ENCODE results near the gene MORN4.

DNA sequence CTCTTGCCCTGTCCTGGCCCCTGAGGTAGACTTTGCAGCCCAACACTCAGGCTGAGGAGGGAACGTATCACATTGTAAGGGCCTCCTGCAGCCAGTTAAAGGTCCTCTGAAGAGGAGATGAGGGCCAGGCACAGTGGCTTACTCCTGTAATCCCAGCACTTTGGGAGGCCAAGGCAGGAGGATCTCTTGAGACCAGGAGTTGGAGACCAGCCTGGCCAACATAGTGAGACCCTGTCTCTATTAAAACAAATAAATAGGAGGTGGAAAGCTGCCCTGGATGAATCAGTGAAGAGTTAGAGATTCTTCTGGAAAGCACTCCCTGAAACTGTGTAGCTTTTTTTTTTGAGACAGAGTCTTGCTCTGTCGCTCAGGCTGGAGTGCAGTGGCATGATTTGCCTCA is 46.1 kb downstream of the MORN4 start:
- TF ChIP-seq, protein P1, sequence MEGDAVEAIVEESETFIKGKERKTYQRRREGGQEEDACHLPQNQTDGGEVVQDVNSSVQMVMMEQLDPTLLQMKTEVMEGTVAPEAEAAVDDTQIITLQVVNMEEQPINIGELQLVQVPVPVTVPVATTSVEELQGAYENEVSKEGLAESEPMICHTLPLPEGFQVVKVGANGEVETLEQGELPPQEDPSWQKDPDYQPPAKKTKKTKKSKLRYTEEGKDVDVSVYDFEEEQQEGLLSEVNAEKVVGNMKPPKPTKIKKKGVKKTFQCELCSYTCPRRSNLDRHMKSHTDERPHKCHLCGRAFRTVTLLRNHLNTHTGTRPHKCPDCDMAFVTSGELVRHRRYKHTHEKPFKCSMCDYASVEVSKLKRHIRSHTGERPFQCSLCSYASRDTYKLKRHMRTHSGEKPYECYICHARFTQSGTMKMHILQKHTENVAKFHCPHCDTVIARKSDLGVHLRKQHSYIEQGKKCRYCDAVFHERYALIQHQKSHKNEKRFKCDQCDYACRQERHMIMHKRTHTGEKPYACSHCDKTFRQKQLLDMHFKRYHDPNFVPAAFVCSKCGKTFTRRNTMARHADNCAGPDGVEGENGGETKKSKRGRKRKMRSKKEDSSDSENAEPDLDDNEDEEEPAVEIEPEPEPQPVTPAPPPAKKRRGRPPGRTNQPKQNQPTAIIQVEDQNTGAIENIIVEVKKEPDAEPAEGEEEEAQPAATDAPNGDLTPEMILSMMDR (conservative IDR thresholded peaks at IDR 0.05; ENCODE audit: low read length): no peak
- no peak for TF ChIP-seq EZH2phosphoT487 (IDR thresholded peaks at IDR 0.05; ENCODE audit: borderline replicate concordance, low read depth, low read length)
